H1 (cell line): ENCODE data around the gene GRB14. TPM values are rescaled to one million over a fixed set of nuclear protein-coding genes. Genes with fewer than 3 reads are reported as not detected.

Experiments
- CTCF ChIA-PET: fragments of 300-600 bp; sonication (Branson Sonifier 250); formaldehyde crosslinking; loops from one replicate; lab custom pipeline; 2021; ENCODE audit not compliant: partially characterized antibody; lab: Charles Lee
- POLR2A ChIA-PET: fragments of 300-600 bp; sonication (Branson Sonifier 250); formaldehyde crosslinking; loops from one replicate; lab custom pipeline; 2021; ENCODE audit warnings: inconsistent platforms; ENCODE audit not compliant: partially characterized antibody; lab: Charles Lee
- DNase-seq, 2 experiments: peaks; one replicate each; pipeline versions ENCODE4 v3.0.0 to v3.0.0-alpha.2; 2010 to 2022; ENCODE audit warnings: low spot score in 2 of 2, low read depth in 1 of 2, mixed read lengths in 1 of 2
- FAIRE-seq: peaks from 2 replicates; lab custom pipeline; 2011; peaks lifted over from hg19 to GRCh38; lab: Jason Lieb, UNC
- H2AFZ ChIP-seq: 2 replicates; pipeline ENCODE4 v1.8.1; 2012; ENCODE audit warnings: low read length, inconsistent platforms
- H2AK5ac ChIP-seq: 2 replicates; pipeline ENCODE4 v1.6.1; 2013; ENCODE audit warnings: low read depth, low read length
- H2BK120ac ChIP-seq: replicated peaks from 2 replicates; pipeline ENCODE3; 2013; ENCODE audit warnings: low read depth, low read length, inconsistent platforms
- H2BK12ac ChIP-seq: 2 replicates; pipeline ENCODE4 v1.6.1; 2013; ENCODE audit warnings: low read depth, low read length
- H2BK15ac ChIP-seq: 2 replicates; pipeline ENCODE4 v1.6.1; 2013; ENCODE audit warnings: low read length
- H2BK20ac ChIP-seq: 2 replicates; pipeline ENCODE4 v1.6.1; 2013; ENCODE audit warnings: low read length
- H2BK5ac ChIP-seq: 2 replicates; pipeline ENCODE4 v1.6.1; 2013; ENCODE audit warnings: low read depth, low read length
- H3K14ac ChIP-seq: 2 replicates; pipeline ENCODE4 v1.6.1; 2013; ENCODE audit warnings: inconsistent platforms; ENCODE audit not compliant: insufficient read length
- H3K18ac ChIP-seq: 2 replicates; pipeline ENCODE4 v1.6.1; 2013; ENCODE audit warnings: low read length; ENCODE audit errors: extremely low read depth
- H3K23ac ChIP-seq: 2 replicates; pipeline ENCODE4 v1.6.1; 2013; ENCODE audit warnings: inconsistent platforms; ENCODE audit not compliant: insufficient read length
- H3K23me2 ChIP-seq: 2 replicates; pipeline ENCODE4 v1.6.1; 2013; ENCODE audit warnings: low read depth, low read length
- H3K27ac ChIP-seq: 2 replicates; pipeline ENCODE4 v1.6.1; 2011; ENCODE audit warnings: low read depth, low read length, inconsistent platforms
- H3K27me3 ChIP-seq, 4 experiments: replicated peaks in 1 of 4; 1 replicate in 1 of 4; 2 replicates in 3 of 4; pipeline versions ENCODE4 v1.6.1 to v1.8.1; 2011 to 2013; ENCODE audit warnings: low read length in 3 of 4, mild to moderate bottlenecking in 3 of 4, inconsistent platforms in 2 of 4, mixed read lengths in 2 of 4, moderate library complexity in 1 of 4; ENCODE audit not compliant: control insufficient read depth in 3 of 4, insufficient read depth in 3 of 4; ENCODE audit errors: extremely low read depth in 1 of 4
- H3K36me3 ChIP-seq, 4 experiments: 2 replicates each; pipeline versions ENCODE4 v1.6.1 to v1.8.1; 2011 to 2013; ENCODE audit warnings: mild to moderate bottlenecking in 4 of 4, low read length in 3 of 4, moderate library complexity in 2 of 4, control low read depth in 1 of 4, inconsistent platforms in 1 of 4; ENCODE audit not compliant: insufficient read depth in 4 of 4, control insufficient read depth in 2 of 4
- H3K4ac ChIP-seq: replicated peaks from 2 replicates; pipeline ENCODE3; 2013; ENCODE audit warnings: low read length, low read depth, mixed read lengths, inconsistent platforms; ENCODE audit not compliant: insufficient read length
- H3K4me1 ChIP-seq, 4 experiments: replicated peaks in 1 of 4; 1 replicate in 1 of 4; 2 replicates in 3 of 4; pipeline versions ENCODE4 v1.6.1 to v1.8.1; 2011 to 2013; ENCODE audit warnings: low read length in 3 of 4, inconsistent platforms in 2 of 4, mixed read lengths in 1 of 4; ENCODE audit not compliant: insufficient read depth in 4 of 4, control insufficient read depth in 3 of 4
- H3K4me2 ChIP-seq, 2 experiments: 2 replicates each; pipeline versions ENCODE4 v1.6.1 to v1.8.1; 2011 to 2013; ENCODE audit warnings: low read depth in 2 of 2, low read length in 2 of 2, control low read depth in 1 of 2, inconsistent platforms in 1 of 2, mild to moderate bottlenecking in 1 of 2; ENCODE audit not compliant: insufficient read depth in 1 of 2
- H3K4me3 ChIP-seq, 4 experiments: fragments of 200-600, 300-600 bp in 1 of 4; sonication (generic), shearing (Covaris generic), sonication (Bioruptor Twin) in 1 of 4; 2 replicates each; pipeline versions ENCODE4 v1.5.1 to v1.8.1; 2011 to 2016; ENCODE audit warnings: low read length in 4 of 4, low read depth in 3 of 4, control low read depth in 2 of 4, inconsistent platforms in 2 of 4, mild to moderate bottlenecking in 2 of 4, mixed read lengths in 1 of 4, moderate library complexity in 1 of 4; ENCODE audit not compliant: insufficient read depth in 2 of 4; ENCODE audit errors: extremely low read depth in 1 of 4
- H3K56ac ChIP-seq: replicated peaks from 2 replicates; pipeline ENCODE3; 2013; ENCODE audit warnings: low read depth, mild to moderate bottlenecking, mixed read lengths, low read length, inconsistent platforms; ENCODE audit not compliant: insufficient read length
- H3K79me1 ChIP-seq: 2 replicates; pipeline ENCODE4 v1.6.1; 2013; ENCODE audit warnings: low read depth, low read length, control low read depth
- H3K79me2 ChIP-seq, 2 experiments: 2 replicates each; pipeline versions ENCODE4 v1.6.1 to v1.8.1; 2012 to 2013; ENCODE audit warnings: low read length in 2 of 2, mild to moderate bottlenecking in 2 of 2, inconsistent platforms in 1 of 2; ENCODE audit not compliant: insufficient read depth in 2 of 2, control insufficient read depth in 1 of 2
- H3K9ac ChIP-seq, 4 experiments: replicated peaks in 1 of 4; 1 replicate in 1 of 4; 2 replicates in 3 of 4; pipeline versions ENCODE4 v1.6.1 to v1.8.1; 2011 to 2013; ENCODE audit warnings: low read depth in 3 of 4, low read length in 3 of 4, control low read depth in 2 of 4, mild to moderate bottlenecking in 2 of 4, moderate library complexity in 2 of 4, inconsistent platforms in 1 of 4; ENCODE audit errors: extremely low read depth in 1 of 4
- H3K9me3 ChIP-seq, 2 experiments: 2 replicates each; pipeline versions ENCODE4 v1.6.1 to v1.8.1; 2012 to 2013; ENCODE audit warnings: mild to moderate bottlenecking in 2 of 2, moderate library complexity in 2 of 2, control low read depth in 1 of 2, inconsistent platforms in 1 of 2, low read depth in 1 of 2, low read length in 1 of 2, mixed read lengths in 1 of 2; ENCODE audit not compliant: insufficient read depth in 2 of 2
- H4K20me1 ChIP-seq, 2 experiments: replicated peaks in 1 of 2; 2 replicates each; pipeline versions ENCODE3 to v1.8.1; 2011 to 2013; ENCODE audit warnings: inconsistent platforms in 2 of 2, low read length in 2 of 2, mild to moderate bottlenecking in 1 of 2; ENCODE audit not compliant: insufficient read depth in 2 of 2, control insufficient read depth in 1 of 2
- H4K5ac ChIP-seq: 2 replicates; pipeline ENCODE4 v1.6.1; 2013; ENCODE audit warnings: low read length, low read depth, mixed read lengths, inconsistent platforms; ENCODE audit not compliant: insufficient read length
- H4K8ac ChIP-seq: 2 replicates; pipeline ENCODE4 v1.8.0; 2013; ENCODE audit warnings: mild to moderate bottlenecking, moderate library complexity, low read length, inconsistent platforms; ENCODE audit not compliant: insufficient read depth; ENCODE audit errors: extremely low read depth
- H4K91ac ChIP-seq: replicated peaks from 2 replicates; pipeline ENCODE3; 2013; ENCODE audit warnings: low read length, mixed read lengths, inconsistent platforms; ENCODE audit not compliant: insufficient read length
- CBX5 ChIP-seq: fragments of 300-800, 300-1000 bp; sonication (generic); IDR thresholded peaks from 2 replicates; pipeline ENCODE4 v1.7.1; 2016; ENCODE audit warnings: antibody characterized with exemption, low read length, low read depth
- CREB1 ChIP-seq: IDR thresholded peaks from 2 replicates; pipeline ENCODE4 v1.6.1; 2012; ENCODE audit warnings: inconsistent platforms
- FOSL1 ChIP-seq: IDR thresholded peaks from 2 replicates; pipeline ENCODE4 v1.6.1; 2011; ENCODE audit warnings: mild to moderate bottlenecking, low read depth, low read length, moderate library complexity; ENCODE audit not compliant: insufficient read depth
- GABPA ChIP-seq: IDR thresholded peaks from 2 replicates; pipeline ENCODE4 v1.6.1; 2011; ENCODE audit warnings: mild to moderate bottlenecking, low read length, moderate library complexity, borderline replicate concordance; ENCODE audit not compliant: insufficient read depth
- HDAC6 ChIP-seq: IDR thresholded peaks from one replicate; pipeline ENCODE4 v1.7.1; 2012; ENCODE audit warnings: low read depth, mild to moderate bottlenecking, inconsistent platforms, low read length, moderate library complexity
- MAFK ChIP-seq: IDR thresholded peaks from 2 replicates; pipeline ENCODE4 v1.6.1; 2012; ENCODE audit warnings: low read depth, mild to moderate bottlenecking, improper control_type of control experiment, low read length
- RAD21 ChIP-seq, 2 experiments: IDR thresholded peaks in 1 of 2; conservative IDR thresholded peaks in 1 of 2; 2 replicates each; pipeline ENCODE4 v1.6.1; 2011; ENCODE audit warnings: low read depth in 2 of 2, low read length in 2 of 2, improper control_type of control experiment in 1 of 2, inconsistent platforms in 1 of 2, mild to moderate bottlenecking in 1 of 2, moderate library complexity in 1 of 2
- SAP30 ChIP-seq: fragments of 300-600 bp; sonication (generic); IDR thresholded peaks from 2 replicates; pipeline ENCODE4 v1.7.1; 2012; ENCODE audit warnings: low read length, moderate library complexity, mild to moderate bottlenecking, inconsistent platforms; ENCODE audit not compliant: insufficient read depth, insufficient replicate concordance
- SUZ12 ChIP-seq: fragments of 200-600 bp; sonication (generic); IDR thresholded peaks from 2 replicates; pipeline ENCODE4 v1.6.1; 2012; ENCODE audit warnings: mild to moderate bottlenecking, inconsistent platforms, low read length, moderate library complexity, mixed read lengths
- TAF1 ChIP-seq: IDR thresholded peaks from 2 replicates; pipeline ENCODE4 v1.6.1; 2011; ENCODE audit warnings: mild to moderate bottlenecking, low read depth, low read length
- TCF12 ChIP-seq: IDR thresholded peaks from 2 replicates; pipeline ENCODE4 v1.6.1; 2011; ENCODE audit warnings: low read depth, mild to moderate bottlenecking, low read length
- WGBS, 2 experiments: shearing (Covaris generic) in 1 of 2; methylation state at CpG; one replicate each; pipeline versions ENCODE4 v1.1.6 to v1.1.7; 2013 to 2015; ENCODE audit warnings: low lambda C conversion rate in 2 of 2, mixed read lengths in 2 of 2, inconsistent platforms in 1 of 2, low coverage in 1 of 2, missing lambda C conversion rate in 1 of 2; ENCODE audit not compliant: insufficient replicate concordance in 2 of 2, insufficient coverage in 1 of 2, insufficient read length in 1 of 2; ENCODE audit errors: extremely low coverage in 1 of 2, missing lambda C conversion rate in 1 of 2; 5-methylcytosine and 5-hydroxymethylcytosine counted together
- polyA plus RNA-seq, 7 experiments: library from polyadenylated mRNA; depleted of rRNA in 3 of 7; stranded (reverse) in 5 of 7; unstranded in 2 of 7; fragments of >200 nt in 5 of 7; fragments of 200-250 nt in 2 of 7; gene quantifications; 1 replicate in 5 of 7; 2 replicates in 1 of 7; 4 replicates in 1 of 7; pipeline versions ENCODE4 v1.2.1 to v1.2.3, GENCODE V29; 2011 to 2013; ENCODE audit warnings: missing spikeins in 2 of 7, mixed read lengths in 2 of 7
- total RNA-seq: library from RNA; stranded (reverse); fragmentation: NEBNext Ultra II Directional; extraction: Animal tissue kit (Norgen Biotek cat#: 25700); gene quantifications from 2 replicates; pipeline ENCODE4 v1.2.1, GENCODE V29; 2021
- TF ChIP-seq, protein P1 (sequence below): IDR thresholded peaks from 2 replicates; pipeline ENCODE4 v1.6.1; 2012; ENCODE audit warnings: low read length, inconsistent platforms

Gene GRB14
- total and polyA plus RNA-seq, 2 of the 8 experiments (the other 6 are each of a cell fraction or from before 2014, with no cell fraction given) = 2.5 to 11.6 TPM

DNA sequence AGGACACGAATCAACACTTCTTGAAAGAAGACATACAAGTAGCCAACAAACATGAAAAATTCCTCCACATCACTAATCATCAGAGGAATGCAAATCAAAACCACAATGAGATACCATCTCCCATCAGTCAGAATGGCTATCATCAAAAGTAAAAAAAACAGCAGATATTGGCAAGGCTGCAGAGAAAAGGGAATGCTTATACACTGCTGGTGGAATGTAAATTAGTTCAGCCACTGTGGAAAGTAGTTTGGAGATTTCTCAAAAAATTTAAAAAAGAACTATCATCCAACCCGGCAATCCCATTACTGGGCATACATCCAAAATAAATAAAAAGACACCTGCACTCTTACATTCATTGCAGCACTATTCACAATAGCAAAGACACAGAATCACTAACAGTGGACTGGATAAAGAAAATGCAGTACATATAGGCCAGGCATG is 78.7 kb downstream of the GRB14 start:
- no peaks in the 10 kb centered on the region for H4K20me1 ChIP-seq
- no peak overlapping the region for H2AFZ ChIP-seq
- H3K23ac ChIP-seq = no peak overlapping the region
- no peaks in the 10 kb centered on the region; a peak in 1 of 7 replicates for H3K4me1 ChIP-seq
- CTCF ChIA-PET = interaction anchor here (0.6 to 1.9 kb wide), 5 partner anchors 11 to 1194 kb away, joined by 3 to 7 read pairs (median 3); no protein-coding TSS in a partner anchor
- H3K79me2 ChIP-seq = no peaks in the 10 kb centered on the region
- no peaks in the 10 kb centered on the region for H3K27me3 ChIP-seq
- no peak overlapping the region for H3K9ac ChIP-seq
- H2AK5ac ChIP-seq = no peak overlapping the region
- no peak overlapping the region for H4K5ac ChIP-seq
- no peak overlapping the region for H4K8ac ChIP-seq
- H3K56ac ChIP-seq = no peak overlapping the region
- no peak overlapping the region for H3K4me2 ChIP-seq
- H3K36me3 ChIP-seq = no peaks in the 10 kb centered on the region
- no peak overlapping the region for H2BK20ac ChIP-seq
- H3K27ac ChIP-seq = no peak overlapping the region
- DNase-seq (no peak), FAIRE-seq (no peak)
- H3K9me3 ChIP-seq = peaks cover 0 to 3% of the 10 kb centered on the region in 2 experiments; a peak in 1 of 4 replicates
- H2BK5ac ChIP-seq = no peak overlapping the region
- no peaks in the 10 kb centered on the region for H3K23me2 ChIP-seq
- H3K4ac ChIP-seq = no peak overlapping the region
- no peak overlapping the region for H2BK15ac ChIP-seq
- no peak overlapping the region for H4K91ac ChIP-seq
- no peak overlapping the region for H2BK12ac ChIP-seq
- no peak overlapping the region for H3K4me3 ChIP-seq
- no peak overlapping the region for H2BK120ac ChIP-seq
- 97% methylated on average over 2 of the region's 2 CpGs; no CpG with 5 or more reads in 1 of the 2 experiments for WGBS, 2 experiments
- H3K79me1 ChIP-seq = no peaks in the 10 kb centered on the region; the same call in 1 of the 2 replicates
- no peak overlapping the region for H3K18ac ChIP-seq
- POLR2A ChIA-PET = no interaction called here
- H3K14ac ChIP-seq = no peak overlapping the region
- TF ChIP-seq MAFK (no peak), CREB1 (no peak), SAP30 (no peak), TAF1 (no peak), HDAC6 (no peak), CBX5 (no peak), TCF12 (no peak), RAD21 (IDR thresholded peaks at IDR 0.05 in 1 of 2, conservative IDR thresholded peaks at IDR 0.05 in 1 of 2; ENCODE audit: low read depth in 2 of 2, low read length in 2 of 2) (no peak), GABPA (no peak), SUZ12 (no peak), FOSL1 (no peak)
- TF ChIP-seq, protein P1, sequence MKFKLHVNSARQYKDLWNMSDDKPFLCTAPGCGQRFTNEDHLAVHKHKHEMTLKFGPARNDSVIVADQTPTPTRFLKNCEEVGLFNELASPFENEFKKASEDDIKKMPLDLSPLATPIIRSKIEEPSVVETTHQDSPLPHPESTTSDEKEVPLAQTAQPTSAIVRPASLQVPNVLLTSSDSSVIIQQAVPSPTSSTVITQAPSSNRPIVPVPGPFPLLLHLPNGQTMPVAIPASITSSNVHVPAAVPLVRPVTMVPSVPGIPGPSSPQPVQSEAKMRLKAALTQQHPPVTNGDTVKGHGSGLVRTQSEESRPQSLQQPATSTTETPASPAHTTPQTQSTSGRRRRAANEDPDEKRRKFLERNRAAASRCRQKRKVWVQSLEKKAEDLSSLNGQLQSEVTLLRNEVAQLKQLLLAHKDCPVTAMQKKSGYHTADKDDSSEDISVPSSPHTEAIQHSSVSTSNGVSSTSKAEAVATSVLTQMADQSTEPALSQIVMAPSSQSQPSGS = no peak
